Kidney epithelial cell (primary cell): ENCODE results near the gene TMEM229A. TPM values are rescaled to one million over a fixed set of nuclear protein-coding genes. Genes with fewer than 3 reads are reported as not detected.
"Not testable (repeated sequence)": the region's sequence is repeated elsewhere in the genome, so short reads cannot be mapped to it uniquely, and the experiment has no call there.

ENCODE experiments used
- DNase-seq: peaks from one replicate; pipeline ENCODE4 v3.0.0-alpha.2; 2010; ENCODE audit warnings: low read depth
- H3K27me3 ChIP-seq: 2 replicates; pipeline ENCODE4 v1.6.0; 2011; ENCODE audit warnings: low read length; ENCODE audit not compliant: control insufficient read depth, insufficient read depth
- H3K36me3 ChIP-seq: 2 replicates; pipeline ENCODE4 v1.5.1; 2011; ENCODE audit warnings: low read length; ENCODE audit not compliant: control insufficient read depth, insufficient read depth
- H3K4me3 ChIP-seq: 2 replicates; pipeline ENCODE4 v1.5.1; 2011; ENCODE audit warnings: low read depth, mild to moderate bottlenecking, control low read depth, low read length
- total RNA-seq: library from RNA; depleted of rRNA; stranded (reverse); fragments of >200 nt; gene quantifications from 2 replicates; pipeline ENCODE4 v1.2.3, GENCODE V29; 2015
- TF ChIP-seq, protein P1 (sequence below): IDR thresholded peaks from 2 replicates; pipeline ENCODE4 v1.5.1; 2011; ENCODE audit warnings: mild to moderate bottlenecking, moderate library complexity, low read length, control low read depth, inconsistent platforms; ENCODE audit not compliant: insufficient read depth, poor library complexity, severe bottlenecking

The TMEM229A gene
- total RNA-seq, 1 donor from 2014 or later, result not detected

GRCh38 chr7:124031406-124031805 is 1.5 kb downstream of the TMEM229A start:
- DNase-seq, result no peak
- Histone ChIP-seq H3K4me3 (no peak overlapping the region), H3K36me3 (no peaks in the 10 kb centered on the region), H3K27me3 (peaks cover 23% of the 10 kb centered on the region)
- TF ChIP-seq, protein P1, sequence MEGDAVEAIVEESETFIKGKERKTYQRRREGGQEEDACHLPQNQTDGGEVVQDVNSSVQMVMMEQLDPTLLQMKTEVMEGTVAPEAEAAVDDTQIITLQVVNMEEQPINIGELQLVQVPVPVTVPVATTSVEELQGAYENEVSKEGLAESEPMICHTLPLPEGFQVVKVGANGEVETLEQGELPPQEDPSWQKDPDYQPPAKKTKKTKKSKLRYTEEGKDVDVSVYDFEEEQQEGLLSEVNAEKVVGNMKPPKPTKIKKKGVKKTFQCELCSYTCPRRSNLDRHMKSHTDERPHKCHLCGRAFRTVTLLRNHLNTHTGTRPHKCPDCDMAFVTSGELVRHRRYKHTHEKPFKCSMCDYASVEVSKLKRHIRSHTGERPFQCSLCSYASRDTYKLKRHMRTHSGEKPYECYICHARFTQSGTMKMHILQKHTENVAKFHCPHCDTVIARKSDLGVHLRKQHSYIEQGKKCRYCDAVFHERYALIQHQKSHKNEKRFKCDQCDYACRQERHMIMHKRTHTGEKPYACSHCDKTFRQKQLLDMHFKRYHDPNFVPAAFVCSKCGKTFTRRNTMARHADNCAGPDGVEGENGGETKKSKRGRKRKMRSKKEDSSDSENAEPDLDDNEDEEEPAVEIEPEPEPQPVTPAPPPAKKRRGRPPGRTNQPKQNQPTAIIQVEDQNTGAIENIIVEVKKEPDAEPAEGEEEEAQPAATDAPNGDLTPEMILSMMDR, result no peak

- no peak for DNase-seq
- H3K4me3 ChIP-seq, result no peak overlapping the region
- H3K27me3 ChIP-seq, result peaks cover 23% of the 10 kb centered on the region
- H3K36me3 ChIP-seq, result no peaks in the 10 kb centered on the region
- TF ChIP-seq, protein P1, result no peak
These were observed 1.9 kb downstream of the TMEM229A start for GRCh38 chr7:124030964-124031363.

- Histone ChIP-seq H3K36me3 (no peaks in the 10 kb centered on the region), H3K4me3 (no peak overlapping the region), H3K27me3 (peaks cover 23% of the 10 kb centered on the region)
- no peak for DNase-seq
- TF ChIP-seq, protein P1, result no peak
These were observed 3.3 kb downstream of the TMEM229A start for GRCh38 chr7:124029396-124030188.

DNA sequence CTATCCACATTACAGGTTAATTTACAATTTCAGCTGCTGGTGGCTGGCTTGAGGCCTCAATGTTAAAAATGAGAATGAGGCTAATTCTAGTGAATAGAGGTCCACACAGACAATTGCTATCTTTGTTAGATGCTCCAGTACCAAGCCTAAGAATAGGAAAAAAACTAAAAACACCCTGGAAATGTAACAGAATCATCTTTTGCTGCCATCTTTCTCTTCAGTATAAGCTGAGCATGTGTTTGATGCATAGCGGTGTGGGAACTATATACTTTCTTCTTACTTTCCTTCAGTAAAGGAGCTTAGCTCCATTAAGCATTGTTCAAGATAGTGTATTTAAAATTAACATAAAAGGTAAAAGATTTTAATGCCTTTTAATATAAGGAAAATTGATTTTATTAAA is 5.6 kb downstream of the TMEM229A start:
- DNase-seq, result no peak
- no peak overlapping the region for H3K4me3 ChIP-seq
- TF ChIP-seq, protein P1, result no peak

DNA sequence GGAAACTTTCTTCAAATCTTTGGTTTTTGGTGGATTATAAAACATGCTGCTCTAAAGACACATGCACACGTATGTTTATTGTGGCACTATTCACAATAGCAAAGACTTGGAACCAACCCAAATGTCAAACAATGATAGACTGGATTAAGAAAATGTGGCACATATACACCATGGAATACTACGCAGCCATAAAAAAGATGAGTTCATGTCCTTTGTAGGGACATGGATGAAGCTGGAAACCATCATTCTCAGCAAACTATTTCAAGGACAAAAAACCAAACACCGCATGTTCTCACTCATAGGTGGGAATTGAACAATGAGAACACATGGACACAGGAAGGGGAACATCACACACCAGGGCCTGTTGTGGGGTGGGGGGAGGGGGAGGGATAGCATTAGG is 8.5 kb downstream of the TMEM229A start:
- not testable (repeated sequence) for H3K36me3 ChIP-seq, DNase-seq, H3K4me3 ChIP-seq, H3K27me3 ChIP-seq

More for the DNA sequence above, 5.6 kb downstream of the TMEM229A start:
- no peaks in the 10 kb centered on the region for H3K36me3 ChIP-seq
- peaks cover 8% of the 10 kb centered on the region for H3K27me3 ChIP-seq

DNA sequence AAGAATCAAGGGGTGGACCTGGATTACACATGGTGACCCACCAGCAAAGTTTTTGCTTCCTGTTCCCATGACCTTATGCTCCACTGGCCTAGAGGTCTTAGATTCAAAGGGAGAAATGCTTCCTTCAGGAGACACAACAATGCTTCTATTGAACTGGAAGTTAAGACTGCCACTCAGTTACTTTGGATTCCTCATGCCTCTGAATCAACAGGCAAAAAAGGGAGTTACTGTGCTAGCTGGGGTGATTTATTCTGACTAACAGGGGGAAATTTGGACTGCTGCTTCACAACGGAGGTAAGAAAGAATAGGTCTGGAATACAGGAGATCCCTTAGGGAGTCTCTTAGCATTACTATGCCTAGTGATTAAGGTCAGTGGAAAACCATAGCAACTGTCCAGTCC is 10.3 kb downstream of the TMEM229A start:
- Histone ChIP-seq H3K27me3 (no peaks in the 10 kb centered on the region), H3K36me3 (no peaks in the 10 kb centered on the region), H3K4me3 (no peak overlapping the region)
- TF ChIP-seq, protein P1, result no peak
- no peak for DNase-seq
